Endodermal cell (in vitro differentiated cells): ENCODE data around the gene CSNK1D. TPM values are rescaled to one million over a fixed set of nuclear protein-coding genes. Genes with fewer than 3 reads are reported as not detected.

ENCODE experiments used
- DNase-seq: peaks from one replicate; pipeline ENCODE4 v3.0.0-alpha.2; 2017
- H3K27ac ChIP-seq: 2 replicates; pipeline ENCODE4 v1.5.1; 2013; ENCODE audit warnings: mild to moderate bottlenecking, low read depth, low read length, moderate library complexity
- H3K27me3 ChIP-seq: 2 replicates; pipeline ENCODE4 v1.6.1; 2013; ENCODE audit warnings: mild to moderate bottlenecking, low read length, moderate library complexity; ENCODE audit not compliant: insufficient read depth, control insufficient read depth, poor library complexity, severe bottlenecking
- H3K36me3 ChIP-seq: 2 replicates; pipeline ENCODE4 v1.7.0; 2013; ENCODE audit warnings: mild to moderate bottlenecking, low read length, moderate library complexity; ENCODE audit not compliant: control insufficient read depth, insufficient read depth
- H3K4me1 ChIP-seq: one replicate; pipeline ENCODE4 v1.7.0; 2013; ENCODE audit warnings: low read length; ENCODE audit not compliant: control insufficient read depth, insufficient read depth
- H3K4me3 ChIP-seq: 2 replicates; pipeline ENCODE4 v1.5.1; 2013; ENCODE audit warnings: mild to moderate bottlenecking, low read length, moderate library complexity
- H3K9ac ChIP-seq: 2 replicates; pipeline ENCODE4 v1.6.1; 2013; ENCODE audit warnings: mild to moderate bottlenecking, low read length, moderate library complexity; ENCODE audit not compliant: poor library complexity, severe bottlenecking; ENCODE audit errors: extremely low read depth
- H3K9me3 ChIP-seq: 2 replicates; pipeline ENCODE4 v1.6.1; 2013; ENCODE audit warnings: mild to moderate bottlenecking, low read length, moderate library complexity; ENCODE audit not compliant: control insufficient read depth
- H3K27ac Mint-ChIP-seq: 2 replicates; pipeline ENCODE4 v1.8.0; 2020; ENCODE audit warnings: mixed read lengths
- H3K27me3 Mint-ChIP-seq: 2 replicates; pipeline ENCODE4 v1.8.0; 2021; ENCODE audit warnings: mild to moderate bottlenecking, mixed read lengths; ENCODE audit not compliant: insufficient read depth
- H3K36me3 Mint-ChIP-seq: 2 replicates; pipeline ENCODE4 v1.8.0; 2020; ENCODE audit warnings: low read depth, mixed read lengths
- H3K4me1 Mint-ChIP-seq: 2 replicates; pipeline ENCODE4 v1.8.0; 2020; ENCODE audit warnings: mixed read lengths
- H3K4me3 Mint-ChIP-seq: 2 replicates; pipeline ENCODE4 v1.8.0; 2020; ENCODE audit warnings: mild to moderate bottlenecking, moderate library complexity, mixed read lengths
- H3K9me3 Mint-ChIP-seq: 2 replicates; pipeline ENCODE4 v1.8.0; 2020; ENCODE audit warnings: mild to moderate bottlenecking, mixed read lengths
- CTCF ChIP-seq: fragments of 200-600 bp; sonication (generic); conservative IDR thresholded peaks from 2 replicates; pipeline ENCODE4 v1.5.0; 2021; ENCODE audit warnings: antibody characterized with exemption, mild to moderate bottlenecking
- WGBS, 2 experiments: methylation state at CpG; one replicate each; pipeline versions ENCODE4 v1.1.5 to v1.1.7; 2013; ENCODE audit warnings: missing lambda C conversion rate in 2 of 2, mixed read lengths in 1 of 2; ENCODE audit not compliant: insufficient coverage in 1 of 2, insufficient read length in 1 of 2; 5-methylcytosine and 5-hydroxymethylcytosine counted together
- total RNA-seq, 2 donors: library from RNA; stranded (reverse); fragmentation: NEBNext Ultra II Directional in 1 of 2; extraction: Animal tissue kit (Norgen Biotek cat#: 25700) in 1 of 2; gene quantifications; 2 replicates in 1 of 2; 3 replicates in 1 of 2; pipeline ENCODE4 v1.2.1, GENCODE V29; 2021

CSNK1D gene
- total RNA-seq, 2 donors from 2014 or later = 104 to 143 TPM

- no peak overlapping the region for H3K27ac Mint-ChIP-seq
- Histone ChIP-seq H3K9ac (no peak overlapping the region), H3K36me3 (no peaks in the 10 kb centered on the region), H3K27ac (no peak overlapping the region), H3K9me3 (peaks cover 9% of the 10 kb centered on the region), H3K27me3 (no peaks in the 10 kb centered on the region), H3K4me1 (no peaks in the 10 kb centered on the region), H3K4me3 (no peak overlapping the region)
- WGBS, 2 experiments = 89 to 93% methylated on average over 15 to 19 of the region's 19 CpGs
- DNase-seq = no peak
- no peaks in the 10 kb centered on the region for H3K36me3 Mint-ChIP-seq
- peaks cover 8% of the 10 kb centered on the region for H3K4me1 Mint-ChIP-seq
- H3K27me3 Mint-ChIP-seq = peaks cover 23% of the 10 kb centered on the region
- peaks cover 15% of the 10 kb centered on the region for H3K9me3 Mint-ChIP-seq
- no peak for TF ChIP-seq CTCF
- H3K4me3 Mint-ChIP-seq = no peak overlapping the region
Observed at GRCh38 chr17:82287868-82288801, 14.6 kb upstream of the CSNK1D start.

GRCh38 chr17:82287013-82287867 is 13.7 kb upstream of the CSNK1D start:
- H3K27me3 ChIP-seq = no peaks in the 10 kb centered on the region
- H3K27ac Mint-ChIP-seq = no peak overlapping the region

More at GRCh38 chr17:82287013-82287867, 13.7 kb upstream of the CSNK1D start:
- no peak overlapping the region for H3K4me3 ChIP-seq
- TF ChIP-seq CTCF = no peak
- H3K9me3 Mint-ChIP-seq = peaks cover 15% of the 10 kb centered on the region
- H3K9ac ChIP-seq = no peak overlapping the region
- peaks cover 9% of the 10 kb centered on the region for H3K9me3 ChIP-seq
- WGBS, 2 experiments = 95 to 96% methylated on average over 6 to 8 of the region's 9 CpGs
- peaks cover 8% of the 10 kb centered on the region for H3K4me1 Mint-ChIP-seq
- H3K4me1 ChIP-seq = no peaks in the 10 kb centered on the region
- no peak overlapping the region for H3K4me3 Mint-ChIP-seq
- H3K36me3 Mint-ChIP-seq = no peaks in the 10 kb centered on the region
- H3K36me3 ChIP-seq = no peaks in the 10 kb centered on the region
- H3K27me3 Mint-ChIP-seq = peaks cover 23% of the 10 kb centered on the region
- no peak overlapping the region for H3K27ac ChIP-seq
- no peak for DNase-seq
